ENCODE data around the gene CASK.

The CASK gene

GRCh38 chrX:41588271-41588670, 335.1 kb downstream of the CASK start:
- Histone ChIP-seq H3K4me3 (ENCODE audit: low read length in 2 of 2) (no peak overlapping the region), H3K27me3 (ENCODE audit: control insufficient read depth in 2 of 2, insufficient read depth in 2 of 2, low read length in 2 of 2) (peaks cover 2 to 3% of the 10 kb centered on the region in 2 donors), H3K9me3 (ENCODE audit: control insufficient read depth in 2 of 2, low read length in 2 of 2) (no peaks in the 10 kb centered on the region), H3K27ac (ENCODE audit: low read depth in 2 of 2, low read length in 2 of 2) (no peak overlapping the region), H3K36me3 (ENCODE audit: control insufficient read depth in 2 of 2, insufficient read depth in 2 of 2, low read length in 2 of 2) (no peaks in the 10 kb centered on the region), H3K4me1 (ENCODE audit: control insufficient read depth in 2 of 2, insufficient read depth in 2 of 2, low read length in 2 of 2) (no peaks in the 10 kb centered on the region), H3K9ac (ENCODE audit: low read depth in 1 of 2, low read length in 2 of 2) (no peak overlapping the region)

GRCh38 chrX:41580423-41581064, 342.8 kb downstream of the CASK start:
- Histone ChIP-seq H3K27me3 (ENCODE audit: control insufficient read depth in 2 of 2, insufficient read depth in 2 of 2, low read length in 2 of 2) (peaks cover 0 to 6% of the 10 kb centered on the region in 2 donors), H3K4me3 (ENCODE audit: low read length in 2 of 2) (no peak overlapping the region), H3K9me3 (ENCODE audit: control insufficient read depth in 2 of 2, low read length in 2 of 2) (no peaks in the 10 kb centered on the region), H3K9ac (ENCODE audit: low read depth in 1 of 2, low read length in 2 of 2) (no peak overlapping the region), H3K27ac (ENCODE audit: low read depth in 2 of 2, low read length in 2 of 2) (no peak overlapping the region), H3K36me3 (ENCODE audit: control insufficient read depth in 2 of 2, insufficient read depth in 2 of 2, low read length in 2 of 2) (peaks cover 0 to 4% of the 10 kb centered on the region in 2 donors), H3K4me1 (ENCODE audit: control insufficient read depth in 2 of 2, insufficient read depth in 2 of 2, low read length in 2 of 2) (no peaks in the 10 kb centered on the region)

GRCh38 chrX:41563876-41564275, 359.5 kb downstream of the CASK start:
- Histone ChIP-seq H3K9me3 (ENCODE audit: control insufficient read depth in 2 of 2, low read length in 2 of 2) (no peaks in the 10 kb centered on the region), H3K4me1 (ENCODE audit: control insufficient read depth in 2 of 2, insufficient read depth in 2 of 2, low read length in 2 of 2) (no peaks in the 10 kb centered on the region), H3K27me3 (ENCODE audit: control insufficient read depth in 2 of 2, insufficient read depth in 2 of 2, low read length in 2 of 2) (no peaks in the 10 kb centered on the region), H3K27ac (ENCODE audit: low read depth in 2 of 2, low read length in 2 of 2) (no peak overlapping the region), H3K36me3 (ENCODE audit: control insufficient read depth in 2 of 2, insufficient read depth in 2 of 2, low read length in 2 of 2) (peaks cover 0 to 3% of the 10 kb centered on the region in 2 donors), H3K4me3 (ENCODE audit: low read length in 2 of 2) (no peak overlapping the region), H3K9ac (ENCODE audit: low read depth in 1 of 2, low read length in 2 of 2) (no peak overlapping the region)

GRCh38 chrX:41561045-41561444, 362.3 kb downstream of the CASK start:
- Histone ChIP-seq H3K27me3 (ENCODE audit: control insufficient read depth in 2 of 2, insufficient read depth in 2 of 2, low read length in 2 of 2) (peaks cover 3 to 9% of the 10 kb centered on the region in 2 donors), H3K9me3 (ENCODE audit: control insufficient read depth in 2 of 2, low read length in 2 of 2) (no peaks in the 10 kb centered on the region), H3K27ac (ENCODE audit: low read depth in 2 of 2, low read length in 2 of 2) (peak overlapping the region in 1 of 2 donors; percentile 16)

GRCh38 chrX:41559235-41560052, 363.9 kb downstream of the CASK start:
- H3K9ac ChIP-seq (ENCODE audit: low read depth in 1 of 2, low read length in 2 of 2): no peak overlapping the region

More at GRCh38 chrX:41561045-41561444, 362.3 kb downstream of the CASK start:
- no peak overlapping the region for H3K4me3 ChIP-seq (ENCODE audit: low read length in 2 of 2)
- H3K9ac ChIP-seq (ENCODE audit: low read depth in 1 of 2, low read length in 2 of 2): no peak overlapping the region
- no peaks in the 10 kb centered on the region for H3K4me1 ChIP-seq (ENCODE audit: control insufficient read depth in 2 of 2, insufficient read depth in 2 of 2, low read length in 2 of 2)
- H3K36me3 ChIP-seq (ENCODE audit: control insufficient read depth in 2 of 2, insufficient read depth in 2 of 2, low read length in 2 of 2): peaks cover 0 to 3% of the 10 kb centered on the region in 2 donors

GRCh38 chrX:41558531-41558930, 364.8 kb downstream of the CASK start:
- H3K27ac ChIP-seq (ENCODE audit: low read depth in 2 of 2, low read length in 2 of 2): no peak overlapping the region
- no peak overlapping the region for H3K4me3 ChIP-seq (ENCODE audit: low read length in 2 of 2)
- H3K4me1 ChIP-seq (ENCODE audit: control insufficient read depth in 2 of 2, insufficient read depth in 2 of 2, low read length in 2 of 2): no peaks in the 10 kb centered on the region
- H3K9ac ChIP-seq (ENCODE audit: low read depth in 1 of 2, low read length in 2 of 2): no peak overlapping the region
- no peaks in the 10 kb centered on the region for H3K9me3 ChIP-seq (ENCODE audit: control insufficient read depth in 2 of 2, low read length in 2 of 2)
- peaks cover 0 to 3% of the 10 kb centered on the region in 2 donors for H3K36me3 ChIP-seq (ENCODE audit: control insufficient read depth in 2 of 2, insufficient read depth in 2 of 2, low read length in 2 of 2)
- H3K27me3 ChIP-seq (ENCODE audit: control insufficient read depth in 2 of 2, insufficient read depth in 2 of 2, low read length in 2 of 2): peaks cover 3 to 9% of the 10 kb centered on the region in 2 donors

More at GRCh38 chrX:41559235-41560052, 363.9 kb downstream of the CASK start:
- no peak overlapping the region for H3K4me3 ChIP-seq (ENCODE audit: low read length in 2 of 2)
- peaks cover 3 to 9% of the 10 kb centered on the region in 2 donors for H3K27me3 ChIP-seq (ENCODE audit: control insufficient read depth in 2 of 2, insufficient read depth in 2 of 2, low read length in 2 of 2)
- H3K9me3 ChIP-seq (ENCODE audit: control insufficient read depth in 2 of 2, low read length in 2 of 2): no peaks in the 10 kb centered on the region
- H3K36me3 ChIP-seq (ENCODE audit: control insufficient read depth in 2 of 2, insufficient read depth in 2 of 2, low read length in 2 of 2): peaks cover 0 to 3% of the 10 kb centered on the region in 2 donors
- peak overlapping the region; percentile 19 to 63 for H3K27ac ChIP-seq (ENCODE audit: low read depth in 2 of 2, low read length in 2 of 2)
- H3K4me1 ChIP-seq (ENCODE audit: control insufficient read depth in 2 of 2, insufficient read depth in 2 of 2, low read length in 2 of 2): no peaks in the 10 kb centered on the region

GRCh38 chrX:41556958-41557357, 366.4 kb downstream of the CASK start:
- peaks cover 3 to 9% of the 10 kb centered on the region in 2 donors for H3K27me3 ChIP-seq (ENCODE audit: control insufficient read depth in 2 of 2, insufficient read depth in 2 of 2, low read length in 2 of 2)
- no peak overlapping the region for H3K4me3 ChIP-seq (ENCODE audit: low read length in 2 of 2)
- H3K27ac ChIP-seq (ENCODE audit: low read depth in 2 of 2, low read length in 2 of 2): no peak overlapping the region
- H3K36me3 ChIP-seq (ENCODE audit: control insufficient read depth in 2 of 2, insufficient read depth in 2 of 2, low read length in 2 of 2): peaks cover 0 to 7% of the 10 kb centered on the region in 2 donors
- no peaks in the 10 kb centered on the region for H3K9me3 ChIP-seq (ENCODE audit: control insufficient read depth in 2 of 2, low read length in 2 of 2)
- H3K9ac ChIP-seq (ENCODE audit: low read depth in 1 of 2, low read length in 2 of 2): no peak overlapping the region
- H3K4me1 ChIP-seq (ENCODE audit: control insufficient read depth in 2 of 2, insufficient read depth in 2 of 2, low read length in 2 of 2): no peaks in the 10 kb centered on the region

- Histone ChIP-seq H3K27me3 (ENCODE audit: control insufficient read depth in 2 of 2, insufficient read depth in 2 of 2, low read length in 2 of 2) (peaks cover 3 to 9% of the 10 kb centered on the region in 2 donors), H3K4me3 (ENCODE audit: low read length in 2 of 2) (no peak overlapping the region), H3K27ac (ENCODE audit: low read depth in 2 of 2, low read length in 2 of 2) (no peak overlapping the region), H3K9ac (ENCODE audit: low read depth in 1 of 2, low read length in 2 of 2) (no peak overlapping the region), H3K9me3 (ENCODE audit: control insufficient read depth in 2 of 2, low read length in 2 of 2) (no peaks in the 10 kb centered on the region), H3K4me1 (ENCODE audit: control insufficient read depth in 2 of 2, insufficient read depth in 2 of 2, low read length in 2 of 2) (no peaks in the 10 kb centered on the region), H3K36me3 (ENCODE audit: control insufficient read depth in 2 of 2, insufficient read depth in 2 of 2, low read length in 2 of 2) (peaks cover 3 to 4% of the 10 kb centered on the region in 2 donors)
Measured at GRCh38 chrX:41553688-41554087, 369.7 kb downstream of the CASK start.

GRCh38 chrX:41548411-41548810, 374.9 kb downstream of the CASK start:
- Histone ChIP-seq H3K9ac (ENCODE audit: low read depth in 1 of 2, low read length in 2 of 2) (no peak overlapping the region), H3K27me3 (ENCODE audit: control insufficient read depth in 2 of 2, insufficient read depth in 2 of 2, low read length in 2 of 2) (no peaks in the 10 kb centered on the region), H3K9me3 (ENCODE audit: control insufficient read depth in 2 of 2, low read length in 2 of 2) (no peaks in the 10 kb centered on the region), H3K36me3 (ENCODE audit: control insufficient read depth in 2 of 2, insufficient read depth in 2 of 2, low read length in 2 of 2) (peaks cover 3 to 4% of the 10 kb centered on the region in 2 donors), H3K4me3 (ENCODE audit: low read length in 2 of 2) (no peak overlapping the region), H3K27ac (ENCODE audit: low read depth in 2 of 2, low read length in 2 of 2) (no peak overlapping the region), H3K4me1 (ENCODE audit: control insufficient read depth in 2 of 2, insufficient read depth in 2 of 2, low read length in 2 of 2) (no peaks in the 10 kb centered on the region)

- no peak overlapping the region for H3K4me3 ChIP-seq (ENCODE audit: low read length in 2 of 2)
- no peaks in the 10 kb centered on the region for H3K9me3 ChIP-seq (ENCODE audit: control insufficient read depth in 2 of 2, low read length in 2 of 2)
- H3K9ac ChIP-seq (ENCODE audit: low read depth in 1 of 2, low read length in 2 of 2): no peak overlapping the region
- no peaks in the 10 kb centered on the region for H3K4me1 ChIP-seq (ENCODE audit: control insufficient read depth in 2 of 2, insufficient read depth in 2 of 2, low read length in 2 of 2)
- no peak overlapping the region for H3K27ac ChIP-seq (ENCODE audit: low read depth in 2 of 2, low read length in 2 of 2)
- H3K27me3 ChIP-seq (ENCODE audit: control insufficient read depth in 2 of 2, insufficient read depth in 2 of 2, low read length in 2 of 2): no peaks in the 10 kb centered on the region
- H3K36me3 ChIP-seq (ENCODE audit: control insufficient read depth in 2 of 2, insufficient read depth in 2 of 2, low read length in 2 of 2): no peaks in the 10 kb centered on the region
Measured at GRCh38 chrX:41543668-41544067, 379.7 kb downstream of the CASK start.
